GM10248 (cell line): Measurements from ENCODE around the gene ARHGAP4.

Experiments
- CTCF ChIA-PET: fragments of 300-600 bp; sonication (Branson Sonifier 250); formaldehyde crosslinking; extraction: SDS; loops from one replicate; lab custom pipeline; 2021; ENCODE audit warnings: antibody characterized with exemption; lab: Yijun Ruan, JAX
- POLR2A ChIA-PET: fragments of 350-650 bp; sonication (Branson Sonifier 250); formaldehyde crosslinking; extraction: SDS; loops from one replicate; lab custom pipeline; 2020; ENCODE audit warnings: antibody characterized with exemption; lab: Yijun Ruan, JAX
- DNase-seq: peaks from one replicate; pipeline ENCODE4 v3.0.0; 2012; ENCODE audit errors: extremely low spot score
- CTCF ChIP-seq: IDR thresholded peaks from 2 replicates; pipeline ENCODE4 v1.5.1; 2012; ENCODE audit warnings: mild to moderate bottlenecking, low read depth; ENCODE audit errors: extremely low read depth, missing control alignments, control extremely low read depth

The ARHGAP4 gene

DNA sequence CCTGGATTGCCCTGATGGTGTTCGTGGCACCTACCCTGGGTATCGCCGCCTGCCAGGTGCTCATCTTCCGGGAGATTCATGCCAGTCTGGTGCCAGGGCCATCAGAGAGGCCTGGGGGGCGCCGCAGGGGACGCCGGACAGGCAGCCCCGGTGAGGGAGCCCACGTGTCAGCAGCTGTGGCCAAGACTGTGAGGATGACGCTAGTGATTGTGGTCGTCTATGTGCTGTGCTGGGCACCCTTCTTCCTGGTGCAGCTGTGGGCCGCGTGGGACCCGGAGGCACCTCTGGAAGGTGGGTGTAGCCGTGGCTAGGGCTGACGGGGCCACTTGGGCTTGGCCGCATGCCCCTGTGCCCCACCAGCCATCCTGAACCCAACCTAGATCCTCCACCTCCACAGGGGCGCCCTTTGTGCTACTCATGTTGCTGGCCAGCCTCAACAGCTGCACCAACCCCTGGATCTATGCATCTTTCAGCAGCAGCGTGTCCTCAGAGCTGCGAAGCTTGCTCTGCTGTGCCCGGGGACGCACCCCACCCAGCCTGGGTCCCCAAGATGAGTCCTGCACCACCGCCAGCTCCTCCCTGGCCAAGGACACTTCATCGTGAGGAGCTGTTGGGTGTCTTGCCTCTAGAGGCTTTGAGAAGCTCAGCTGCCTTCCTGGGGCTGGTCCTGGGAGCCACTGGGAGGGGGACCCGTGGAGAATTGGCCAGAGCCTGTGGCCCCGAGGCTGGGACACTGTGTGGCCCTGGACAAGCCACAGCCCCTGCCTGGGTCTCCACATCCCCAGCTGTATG, 19.7 kb downstream of the ARHGAP4 start:
- POLR2A ChIA-PET = no interaction called here
- DNase-seq = no peak
- CTCF ChIA-PET = interaction anchor here (1.2 to 1.5 kb wide), 5 partner anchors 11 to 142 kb away, joined by 3 to 7 read pairs (median 4); partner anchors contain the start of genes ARHGAP4 and PLXNB3

DNA sequence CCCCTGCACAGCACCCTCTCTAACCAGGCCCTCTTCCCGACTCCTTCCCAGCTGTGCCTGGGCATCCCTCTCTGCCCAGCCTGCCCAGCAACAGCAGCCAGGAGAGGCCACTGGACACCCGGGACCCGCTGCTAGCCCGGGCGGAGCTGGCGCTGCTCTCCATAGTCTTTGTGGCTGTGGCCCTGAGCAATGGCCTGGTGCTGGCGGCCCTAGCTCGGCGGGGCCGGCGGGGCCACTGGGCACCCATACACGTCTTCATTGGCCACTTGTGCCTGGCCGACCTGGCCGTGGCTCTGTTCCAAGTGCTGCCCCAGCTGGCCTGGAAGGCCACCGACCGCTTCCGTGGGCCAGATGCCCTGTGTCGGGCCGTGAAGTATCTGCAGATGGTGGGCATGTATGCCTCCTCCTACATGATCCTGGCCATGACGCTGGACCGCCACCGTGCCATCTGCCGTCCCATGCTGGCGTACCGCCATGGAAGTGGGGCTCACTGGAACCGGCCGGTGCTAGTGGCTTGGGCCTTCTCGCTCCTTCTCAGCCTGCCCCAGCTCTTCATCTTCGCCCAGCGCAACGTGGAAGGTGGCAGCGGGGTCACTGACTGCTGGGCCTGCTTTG, 20.5 kb downstream of the ARHGAP4 start:
- ChIA-PET CTCF (interaction anchor here (1.2 kb wide), 1 partner anchor 141 kb away, joined by 3 read pairs; the partner anchor contains the start of gene PLXNB3), POLR2A (no interaction called here)
- TF ChIP-seq CTCF = no peak
- DNase-seq = no peak

More for the DNA sequence above, 19.7 kb downstream of the ARHGAP4 start:
- TF ChIP-seq CTCF = no peak

GRCh38 chrX:153903991-153904957, 21.8 kb downstream of the ARHGAP4 start, which contains the start of gene AVPR2:
Gene AVPR2 (plus strand): TSS chrX:153904673. CDS start chrX:153905146, 473 bp downstream.
- CTCF ChIA-PET = interaction anchor here (1.5 kb wide), 1 partner anchor 19 kb away, joined by 3 read pairs; no protein-coding TSS in a partner anchor
- DNase-seq = no peak

DNA sequence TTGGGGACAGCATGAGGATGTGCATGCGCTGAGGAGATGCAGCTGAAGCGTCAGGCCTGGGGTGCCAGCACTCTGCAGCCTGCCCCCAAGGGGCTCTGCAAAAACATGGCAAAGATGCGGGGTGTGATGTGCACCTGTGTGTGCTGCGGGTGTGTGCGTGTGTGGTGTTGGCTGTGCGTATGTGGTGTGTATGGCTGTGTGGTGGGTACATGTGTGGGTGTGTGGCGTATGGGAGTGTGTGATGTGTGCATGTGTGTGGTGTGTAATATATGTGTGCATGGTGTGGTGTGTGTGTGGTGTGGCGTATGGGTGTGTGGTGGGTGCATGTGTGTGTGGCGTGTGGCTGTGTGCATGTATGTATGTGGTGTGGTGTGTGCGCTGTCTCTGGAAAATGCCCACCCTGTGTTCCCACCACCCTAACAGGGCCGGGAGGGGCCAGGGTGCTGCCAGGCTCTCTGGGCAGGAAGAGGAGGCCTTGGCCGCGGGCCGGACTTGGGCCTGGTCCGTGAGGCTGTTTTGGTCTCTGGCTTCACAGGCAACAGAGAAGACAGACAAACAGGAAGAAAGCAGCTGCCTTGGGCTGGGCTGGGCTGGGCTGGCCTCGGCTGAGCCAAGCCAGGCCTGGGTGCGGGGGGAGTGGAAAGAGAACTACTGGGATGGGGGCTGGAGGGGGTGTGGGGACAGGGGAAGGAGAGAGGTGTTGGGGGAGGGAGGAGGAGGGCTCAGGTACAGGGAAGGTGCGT, 22.7 kb downstream of the ARHGAP4 start:
- DNase-seq = no peak
- CTCF ChIA-PET = interaction anchor here (1.5 kb wide), 1 partner anchor 20 kb away, joined by 3 read pairs; no protein-coding TSS in a partner anchor
- no peak for TF ChIP-seq CTCF
- POLR2A ChIA-PET = no interaction called here

More at GRCh38 chrX:153903991-153904957, 21.8 kb downstream of the ARHGAP4 start, which contains the start of gene AVPR2:
- POLR2A ChIA-PET = no interaction called here
- no peak for TF ChIP-seq CTCF

DNA sequence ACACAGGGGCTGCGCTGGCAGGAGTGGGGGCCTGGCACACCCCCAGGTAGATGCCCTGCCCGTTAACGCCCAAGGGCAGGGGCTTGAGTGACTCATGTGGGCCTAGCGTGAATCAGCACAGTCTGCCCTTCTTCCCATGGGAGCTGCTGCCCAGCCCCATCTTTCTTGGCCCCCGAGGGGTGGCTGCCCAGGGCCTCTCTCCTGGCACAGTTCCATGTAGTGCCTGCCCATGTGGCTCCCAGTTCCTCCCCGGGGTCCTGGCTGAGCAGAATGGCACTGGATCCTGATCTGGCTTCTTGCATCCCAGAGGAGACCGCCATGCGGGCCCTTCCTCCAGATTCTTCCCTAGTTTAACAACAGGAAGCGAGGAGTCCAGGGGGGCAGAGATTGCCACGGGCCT, 23.7 kb downstream of the ARHGAP4 start:
- no peak for TF ChIP-seq CTCF
- CTCF ChIA-PET = interaction anchor here (1.5 kb wide), 1 partner anchor 21 kb away, joined by 3 read pairs; no protein-coding TSS in a partner anchor
- DNase-seq = no peak
- POLR2A ChIA-PET = no interaction called here
